H9 (cell line): ENCODE data around the gene ARF5. TPM values are rescaled to one million over a fixed set of nuclear protein-coding genes. Genes with fewer than 3 reads are reported as not detected.

Source experiments
- DNase-seq: peaks from one replicate; pipeline ENCODE4 v3.0.0-alpha.2; 2017
- H2AFZ ChIP-seq: one replicate; pipeline ENCODE4 v1.6.1; 2013; ENCODE audit warnings: mild to moderate bottlenecking, low read length, control low read depth, moderate library complexity
- H2AK5ac ChIP-seq: 2 replicates; pipeline ENCODE4 v1.6.1; 2013; ENCODE audit warnings: low read length, control low read depth, mixed read lengths; ENCODE audit not compliant: insufficient read length
- H2BK120ac ChIP-seq: one replicate; pipeline ENCODE4 v1.6.1; 2013; ENCODE audit warnings: low read depth, mild to moderate bottlenecking, low read length, control low read depth, inconsistent platforms; ENCODE audit not compliant: poor library complexity, severe bottlenecking
- H2BK12ac ChIP-seq: 2 replicates; pipeline ENCODE4 v1.6.1; 2013; ENCODE audit warnings: low read length, control low read depth, mixed read lengths, low read depth; ENCODE audit not compliant: insufficient read length
- H2BK15ac ChIP-seq: 2 replicates; pipeline ENCODE4 v1.6.1; 2013; ENCODE audit warnings: low read depth, low read length, control low read depth
- H2BK20ac ChIP-seq: one replicate; pipeline ENCODE4 v1.6.1; 2013; ENCODE audit warnings: low read depth, mild to moderate bottlenecking, low read length, control low read depth, inconsistent platforms; ENCODE audit not compliant: poor library complexity, severe bottlenecking
- H2BK5ac ChIP-seq: 2 replicates; pipeline ENCODE4 v1.6.1; 2013; ENCODE audit warnings: low read length, control low read depth, mixed read lengths; ENCODE audit not compliant: insufficient read length
- H3K14ac ChIP-seq: 2 replicates; pipeline ENCODE4 v1.6.1; 2013; ENCODE audit warnings: low read length, control low read depth; ENCODE audit not compliant: insufficient read depth
- H3K18ac ChIP-seq: 2 replicates; pipeline ENCODE4 v1.6.1; 2013; ENCODE audit warnings: low read depth, mild to moderate bottlenecking, mixed read lengths, low read length, control low read depth; ENCODE audit not compliant: insufficient read length
- H3K23ac ChIP-seq: 2 replicates; pipeline ENCODE4 v1.6.1; 2013; ENCODE audit warnings: low read length, control low read depth, mixed read lengths, low read depth; ENCODE audit not compliant: insufficient read length
- H3K23me2 ChIP-seq: 2 replicates; pipeline ENCODE4 v1.6.1; 2013; ENCODE audit warnings: low read depth, mild to moderate bottlenecking, mixed read lengths, low read length, control low read depth; ENCODE audit not compliant: insufficient read length, poor library complexity, severe bottlenecking
- H3K27ac ChIP-seq: 2 replicates; pipeline ENCODE4 v1.5.1; 2013; ENCODE audit warnings: low read length, control low read depth, mixed read lengths, low read depth; ENCODE audit not compliant: insufficient read length
- H3K27me3 ChIP-seq: 2 replicates; pipeline ENCODE4 v1.6.1; 2013; ENCODE audit warnings: low read length, control low read depth, inconsistent platforms; ENCODE audit not compliant: insufficient read depth
- H3K4ac ChIP-seq: 2 replicates; pipeline ENCODE4 v1.6.1; 2013; ENCODE audit warnings: low read depth, mild to moderate bottlenecking, control low read depth, inconsistent platforms, low read length, moderate library complexity
- H3K4me1 ChIP-seq: 2 replicates; pipeline ENCODE4 v1.6.1; 2013; ENCODE audit warnings: low read length, control low read depth, inconsistent platforms; ENCODE audit not compliant: insufficient read depth
- H3K4me2 ChIP-seq: 2 replicates; pipeline ENCODE4 v1.6.1; 2013; ENCODE audit warnings: low read length, control low read depth, mixed read lengths; ENCODE audit not compliant: insufficient read length, insufficient read depth
- H3K56ac ChIP-seq: 2 replicates; pipeline ENCODE4 v1.6.1; 2013; ENCODE audit warnings: low read depth, mild to moderate bottlenecking, mixed read lengths, low read length, control low read depth; ENCODE audit not compliant: insufficient read length
- H3K79me1 ChIP-seq: 2 replicates; pipeline ENCODE4 v1.6.1; 2013; ENCODE audit warnings: low read depth, mild to moderate bottlenecking, moderate library complexity, low read length, control low read depth, inconsistent platforms; ENCODE audit not compliant: insufficient read depth, poor library complexity, severe bottlenecking
- H3K79me2 ChIP-seq: 2 replicates; pipeline ENCODE4 v1.6.1; 2013; ENCODE audit warnings: low read length, control low read depth, inconsistent platforms; ENCODE audit not compliant: insufficient read depth
- H3K9ac ChIP-seq: 2 replicates; pipeline ENCODE4 v1.6.1; 2013; ENCODE audit warnings: low read length, control low read depth, mixed read lengths; ENCODE audit not compliant: insufficient read length; ENCODE audit errors: extremely low read depth
- H3K9me3 ChIP-seq: one replicate; pipeline ENCODE4 v1.6.1; 2013; ENCODE audit warnings: low read depth, low read length, inconsistent platforms; ENCODE audit not compliant: control insufficient read depth
- H3T11ph ChIP-seq: one replicate; pipeline ENCODE4 v1.6.1; 2013; ENCODE audit warnings: mild to moderate bottlenecking, low read length, control low read depth, inconsistent platforms
- H4K20me1 ChIP-seq: one replicate; pipeline ENCODE4 v1.6.1; 2013; ENCODE audit not compliant: control insufficient read depth, insufficient read length, insufficient read depth
- H4K5ac ChIP-seq: 2 replicates; pipeline ENCODE4 v1.6.1; 2013; ENCODE audit warnings: low read depth, mild to moderate bottlenecking, mixed read lengths, low read length, control low read depth; ENCODE audit not compliant: insufficient read length
- H4K8ac ChIP-seq: replicated peaks from 2 replicates; pipeline ENCODE4 v1.6.1; 2013; ENCODE audit warnings: low read length, control low read depth, mixed read lengths, low read depth; ENCODE audit not compliant: insufficient read length
- H4K91ac ChIP-seq: 2 replicates; pipeline ENCODE4 v1.6.1; 2013; ENCODE audit warnings: low read depth, mild to moderate bottlenecking, moderate library complexity, mixed read lengths, low read length, control low read depth; ENCODE audit not compliant: insufficient read length
- H3K27ac Mint-ChIP-seq, 3 experiments: 2 replicates in 2 of 3; 3 replicates in 1 of 3; pipeline ENCODE4 v1.8.0; 2020 to 2021; ENCODE audit warnings: mixed read lengths in 3 of 3, mild to moderate bottlenecking in 1 of 3, moderate library complexity in 1 of 3
- H3K27me3 Mint-ChIP-seq: 2 replicates; pipeline ENCODE4 v1.8.0; 2021; ENCODE audit warnings: low read depth, mild to moderate bottlenecking, moderate library complexity, mixed read lengths
- H3K36me3 Mint-ChIP-seq, 3 experiments: 2 replicates in 2 of 3; 3 replicates in 1 of 3; pipeline ENCODE4 v1.8.0; 2020 to 2021; ENCODE audit warnings: low read depth in 3 of 3, mixed read lengths in 3 of 3; ENCODE audit not compliant: insufficient read depth in 1 of 3
- H3K4me1 Mint-ChIP-seq, 2 experiments: 2 replicates each; pipeline ENCODE4 v1.8.0; 2020; ENCODE audit warnings: mixed read lengths in 2 of 2
- H3K4me3 Mint-ChIP-seq, 2 experiments: 2 replicates in 1 of 2; 3 replicates in 1 of 2; pipeline ENCODE4 v1.8.0; 2020 to 2021; ENCODE audit warnings: mild to moderate bottlenecking in 2 of 2, mixed read lengths in 2 of 2, moderate library complexity in 1 of 2
- H3K9me3 Mint-ChIP-seq, 2 experiments: 2 replicates in 1 of 2; 3 replicates in 1 of 2; pipeline ENCODE4 v1.8.0; 2020; ENCODE audit warnings: mild to moderate bottlenecking in 2 of 2, mixed read lengths in 2 of 2, moderate library complexity in 1 of 2
- WGBS: extraction: QIAGEN DNeasy Blood & Tissue Kit; methylation state at CpG from one replicate; pipeline ENCODE4 v1.1.7; 2013; ENCODE audit warnings: missing lambda C conversion rate, low lambda C conversion rate, mixed read lengths; ENCODE audit not compliant: insufficient read length; ENCODE audit errors: extremely low coverage; 5-methylcytosine and 5-hydroxymethylcytosine counted together
- total RNA-seq: library from RNA; stranded (reverse); gene quantifications from 2 replicates; pipeline ENCODE4 v1.2.1, GENCODE V29; 2021
- TF ChIP-seq, protein P1 (sequence below): fragments of 200-600 bp; sonication (generic); conservative IDR thresholded peaks from 3 replicates; pipeline ENCODE4 v1.8.0; 2021; ENCODE audit warnings: antibody characterized with exemption, mild to moderate bottlenecking

Gene ARF5
- total RNA-seq, 1 experiment from 2014 or later: 169 TPM

DNA sequence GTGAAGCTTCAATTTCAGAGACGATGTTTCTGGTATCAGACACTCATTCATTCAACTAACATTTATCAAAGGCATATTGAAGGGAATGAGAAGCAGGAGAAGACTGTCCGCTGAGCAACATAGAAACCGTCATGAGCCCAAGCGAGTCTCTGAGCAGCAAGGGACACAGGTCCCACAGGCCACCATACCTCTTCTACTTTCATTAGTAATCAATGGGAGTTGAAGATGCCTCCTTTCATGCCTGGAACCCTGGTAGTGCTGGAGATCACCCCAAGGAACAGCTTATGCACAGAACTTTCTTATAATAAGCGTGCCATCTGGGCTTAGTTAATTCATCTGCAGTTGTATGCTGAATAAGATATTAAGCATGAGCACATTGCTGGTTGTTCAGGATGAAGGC, 28.5 kb downstream of the ARF5 start:
- peaks cover 91% of the 10 kb centered on the region for H3K27me3 Mint-ChIP-seq
- no peaks in the 10 kb centered on the region for H3K79me2 ChIP-seq
- H3K23ac ChIP-seq: no peak overlapping the region
- DNase-seq: no peak
- no CpG with 5 or more reads among the region's 5 CpGs for WGBS
- H2BK5ac ChIP-seq: no peak overlapping the region
- H3K14ac ChIP-seq: no peak overlapping the region
- H3K36me3 Mint-ChIP-seq: no peaks in the 10 kb centered on the region; a peak in 1 of 7 replicates
- no peaks in the 10 kb centered on the region for H3K9me3 ChIP-seq
- H3K4me1 ChIP-seq: no peaks in the 10 kb centered on the region
- no peak overlapping the region for H4K5ac ChIP-seq
- H3K27ac ChIP-seq: no peak overlapping the region
- TF ChIP-seq, protein P1, sequence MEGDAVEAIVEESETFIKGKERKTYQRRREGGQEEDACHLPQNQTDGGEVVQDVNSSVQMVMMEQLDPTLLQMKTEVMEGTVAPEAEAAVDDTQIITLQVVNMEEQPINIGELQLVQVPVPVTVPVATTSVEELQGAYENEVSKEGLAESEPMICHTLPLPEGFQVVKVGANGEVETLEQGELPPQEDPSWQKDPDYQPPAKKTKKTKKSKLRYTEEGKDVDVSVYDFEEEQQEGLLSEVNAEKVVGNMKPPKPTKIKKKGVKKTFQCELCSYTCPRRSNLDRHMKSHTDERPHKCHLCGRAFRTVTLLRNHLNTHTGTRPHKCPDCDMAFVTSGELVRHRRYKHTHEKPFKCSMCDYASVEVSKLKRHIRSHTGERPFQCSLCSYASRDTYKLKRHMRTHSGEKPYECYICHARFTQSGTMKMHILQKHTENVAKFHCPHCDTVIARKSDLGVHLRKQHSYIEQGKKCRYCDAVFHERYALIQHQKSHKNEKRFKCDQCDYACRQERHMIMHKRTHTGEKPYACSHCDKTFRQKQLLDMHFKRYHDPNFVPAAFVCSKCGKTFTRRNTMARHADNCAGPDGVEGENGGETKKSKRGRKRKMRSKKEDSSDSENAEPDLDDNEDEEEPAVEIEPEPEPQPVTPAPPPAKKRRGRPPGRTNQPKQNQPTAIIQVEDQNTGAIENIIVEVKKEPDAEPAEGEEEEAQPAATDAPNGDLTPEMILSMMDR: no peak
- H2BK120ac ChIP-seq: no peak overlapping the region
- no peak overlapping the region for H2AFZ ChIP-seq
- no peaks in the 10 kb centered on the region for H4K20me1 ChIP-seq
- no peak overlapping the region for H3K4ac ChIP-seq
- H3K56ac ChIP-seq: no peak overlapping the region
- no peak overlapping the region for H3K18ac ChIP-seq
- H2BK12ac ChIP-seq: no peak overlapping the region
- H4K91ac ChIP-seq: no peak overlapping the region
- peaks cover 0 to 6% of the 10 kb centered on the region in 2 experiments; a peak in 2 of 5 replicates for H3K9me3 Mint-ChIP-seq
- H2BK20ac ChIP-seq: no peak overlapping the region
- peaks cover 19% of the 10 kb centered on the region for H3K27me3 ChIP-seq
- no peak overlapping the region for H3K27ac Mint-ChIP-seq
- no peak overlapping the region for H3K9ac ChIP-seq
- H3T11ph ChIP-seq: no peak overlapping the region
- no peak overlapping the region for H3K4me2 ChIP-seq
- H4K8ac ChIP-seq: no peak overlapping the region
- H3K23me2 ChIP-seq: peaks cover 16% of the 10 kb centered on the region
- peaks cover 20% of the 10 kb centered on the region in 2 experiments for H3K4me1 Mint-ChIP-seq
- no peak overlapping the region for H2AK5ac ChIP-seq
- no peaks in the 10 kb centered on the region for H3K79me1 ChIP-seq
- H3K4me3 Mint-ChIP-seq: no peak overlapping the region
- no peak overlapping the region for H2BK15ac ChIP-seq
